H1 (cell line): ENCODE results near the gene RELT. TPM values are rescaled to one million over a fixed set of nuclear protein-coding genes. Genes with fewer than 3 reads are reported as not detected.

Experiments
- CTCF ChIA-PET: fragments of 300-600 bp; sonication (Branson Sonifier 250); formaldehyde crosslinking; loops from one replicate; lab custom pipeline; 2021; ENCODE audit not compliant: partially characterized antibody; lab: Charles Lee
- POLR2A ChIA-PET: fragments of 300-600 bp; sonication (Branson Sonifier 250); formaldehyde crosslinking; loops from one replicate; lab custom pipeline; 2021; ENCODE audit warnings: inconsistent platforms; ENCODE audit not compliant: partially characterized antibody; lab: Charles Lee
- DNase-seq, 2 experiments: peaks; one replicate each; pipeline versions ENCODE4 v3.0.0 to v3.0.0-alpha.2; 2010 to 2022; ENCODE audit warnings: low spot score in 2 of 2, low read depth in 1 of 2, mixed read lengths in 1 of 2
- FAIRE-seq: peaks from 2 replicates; lab custom pipeline; 2011; peaks lifted over from hg19 to GRCh38; lab: Jason Lieb, UNC
- H2AFZ ChIP-seq: 2 replicates; pipeline ENCODE4 v1.8.1; 2012; ENCODE audit warnings: low read length, inconsistent platforms
- H2AK5ac ChIP-seq: 2 replicates; pipeline ENCODE4 v1.6.1; 2013; ENCODE audit warnings: low read depth, low read length
- H2BK120ac ChIP-seq: replicated peaks from 2 replicates; pipeline ENCODE3; 2013; ENCODE audit warnings: low read depth, low read length, inconsistent platforms
- H2BK12ac ChIP-seq: 2 replicates; pipeline ENCODE4 v1.6.1; 2013; ENCODE audit warnings: low read depth, low read length
- H2BK15ac ChIP-seq: 2 replicates; pipeline ENCODE4 v1.6.1; 2013; ENCODE audit warnings: low read length
- H2BK20ac ChIP-seq: 2 replicates; pipeline ENCODE4 v1.6.1; 2013; ENCODE audit warnings: low read length
- H2BK5ac ChIP-seq: 2 replicates; pipeline ENCODE4 v1.6.1; 2013; ENCODE audit warnings: low read depth, low read length
- H3K14ac ChIP-seq: 2 replicates; pipeline ENCODE4 v1.6.1; 2013; ENCODE audit warnings: inconsistent platforms; ENCODE audit not compliant: insufficient read length
- H3K18ac ChIP-seq: 2 replicates; pipeline ENCODE4 v1.6.1; 2013; ENCODE audit warnings: low read length; ENCODE audit errors: extremely low read depth
- H3K23ac ChIP-seq: 2 replicates; pipeline ENCODE4 v1.6.1; 2013; ENCODE audit warnings: inconsistent platforms; ENCODE audit not compliant: insufficient read length
- H3K23me2 ChIP-seq: 2 replicates; pipeline ENCODE4 v1.6.1; 2013; ENCODE audit warnings: low read depth, low read length
- H3K27ac ChIP-seq: 2 replicates; pipeline ENCODE4 v1.6.1; 2011; ENCODE audit warnings: low read depth, low read length, inconsistent platforms
- H3K27me3 ChIP-seq, 4 experiments: replicated peaks in 1 of 4; 1 replicate in 1 of 4; 2 replicates in 3 of 4; pipeline versions ENCODE4 v1.6.1 to v1.8.1; 2011 to 2013; ENCODE audit warnings: low read length in 3 of 4, mild to moderate bottlenecking in 3 of 4, inconsistent platforms in 2 of 4, mixed read lengths in 2 of 4, moderate library complexity in 1 of 4; ENCODE audit not compliant: control insufficient read depth in 3 of 4, insufficient read depth in 3 of 4; ENCODE audit errors: extremely low read depth in 1 of 4
- H3K36me3 ChIP-seq, 4 experiments: 2 replicates each; pipeline versions ENCODE4 v1.6.1 to v1.8.1; 2011 to 2013; ENCODE audit warnings: mild to moderate bottlenecking in 4 of 4, low read length in 3 of 4, moderate library complexity in 2 of 4, control low read depth in 1 of 4, inconsistent platforms in 1 of 4; ENCODE audit not compliant: insufficient read depth in 4 of 4, control insufficient read depth in 2 of 4
- H3K4ac ChIP-seq: replicated peaks from 2 replicates; pipeline ENCODE3; 2013; ENCODE audit warnings: low read length, low read depth, mixed read lengths, inconsistent platforms; ENCODE audit not compliant: insufficient read length
- H3K4me1 ChIP-seq, 4 experiments: replicated peaks in 1 of 4; 1 replicate in 1 of 4; 2 replicates in 3 of 4; pipeline versions ENCODE4 v1.6.1 to v1.8.1; 2011 to 2013; ENCODE audit warnings: low read length in 3 of 4, inconsistent platforms in 2 of 4, mixed read lengths in 1 of 4; ENCODE audit not compliant: insufficient read depth in 4 of 4, control insufficient read depth in 3 of 4
- H3K4me2 ChIP-seq, 2 experiments: 2 replicates each; pipeline versions ENCODE4 v1.6.1 to v1.8.1; 2011 to 2013; ENCODE audit warnings: low read depth in 2 of 2, low read length in 2 of 2, control low read depth in 1 of 2, inconsistent platforms in 1 of 2, mild to moderate bottlenecking in 1 of 2; ENCODE audit not compliant: insufficient read depth in 1 of 2
- H3K4me3 ChIP-seq, 4 experiments: fragments of 200-600, 300-600 bp in 1 of 4; sonication (generic), shearing (Covaris generic), sonication (Bioruptor Twin) in 1 of 4; 2 replicates each; pipeline versions ENCODE4 v1.5.1 to v1.8.1; 2011 to 2016; ENCODE audit warnings: low read length in 4 of 4, low read depth in 3 of 4, control low read depth in 2 of 4, inconsistent platforms in 2 of 4, mild to moderate bottlenecking in 2 of 4, mixed read lengths in 1 of 4, moderate library complexity in 1 of 4; ENCODE audit not compliant: insufficient read depth in 2 of 4; ENCODE audit errors: extremely low read depth in 1 of 4
- H3K56ac ChIP-seq: replicated peaks from 2 replicates; pipeline ENCODE3; 2013; ENCODE audit warnings: low read depth, mild to moderate bottlenecking, mixed read lengths, low read length, inconsistent platforms; ENCODE audit not compliant: insufficient read length
- H3K79me1 ChIP-seq: 2 replicates; pipeline ENCODE4 v1.6.1; 2013; ENCODE audit warnings: low read depth, low read length, control low read depth
- H3K79me2 ChIP-seq, 2 experiments: 2 replicates each; pipeline versions ENCODE4 v1.6.1 to v1.8.1; 2012 to 2013; ENCODE audit warnings: low read length in 2 of 2, mild to moderate bottlenecking in 2 of 2, inconsistent platforms in 1 of 2; ENCODE audit not compliant: insufficient read depth in 2 of 2, control insufficient read depth in 1 of 2
- H3K9ac ChIP-seq, 4 experiments: replicated peaks in 1 of 4; 1 replicate in 1 of 4; 2 replicates in 3 of 4; pipeline versions ENCODE4 v1.6.1 to v1.8.1; 2011 to 2013; ENCODE audit warnings: low read depth in 3 of 4, low read length in 3 of 4, control low read depth in 2 of 4, mild to moderate bottlenecking in 2 of 4, moderate library complexity in 2 of 4, inconsistent platforms in 1 of 4; ENCODE audit errors: extremely low read depth in 1 of 4
- H3K9me3 ChIP-seq, 2 experiments: 2 replicates each; pipeline versions ENCODE4 v1.6.1 to v1.8.1; 2012 to 2013; ENCODE audit warnings: mild to moderate bottlenecking in 2 of 2, moderate library complexity in 2 of 2, control low read depth in 1 of 2, inconsistent platforms in 1 of 2, low read depth in 1 of 2, low read length in 1 of 2, mixed read lengths in 1 of 2; ENCODE audit not compliant: insufficient read depth in 2 of 2
- H4K20me1 ChIP-seq, 2 experiments: replicated peaks in 1 of 2; 2 replicates each; pipeline versions ENCODE3 to v1.8.1; 2011 to 2013; ENCODE audit warnings: inconsistent platforms in 2 of 2, low read length in 2 of 2, mild to moderate bottlenecking in 1 of 2; ENCODE audit not compliant: insufficient read depth in 2 of 2, control insufficient read depth in 1 of 2
- H4K5ac ChIP-seq: 2 replicates; pipeline ENCODE4 v1.6.1; 2013; ENCODE audit warnings: low read length, low read depth, mixed read lengths, inconsistent platforms; ENCODE audit not compliant: insufficient read length
- H4K8ac ChIP-seq: 2 replicates; pipeline ENCODE4 v1.8.0; 2013; ENCODE audit warnings: mild to moderate bottlenecking, moderate library complexity, low read length, inconsistent platforms; ENCODE audit not compliant: insufficient read depth; ENCODE audit errors: extremely low read depth
- H4K91ac ChIP-seq: replicated peaks from 2 replicates; pipeline ENCODE3; 2013; ENCODE audit warnings: low read length, mixed read lengths, inconsistent platforms; ENCODE audit not compliant: insufficient read length
- HDAC2 ChIP-seq, 2 experiments: fragments of 300-600 bp in 1 of 2; sonication (generic) in 1 of 2; IDR thresholded peaks; 2 replicates each; pipeline ENCODE4 v1.6.1; 2011 to 2012; ENCODE audit warnings: low read depth in 2 of 2, low read length in 2 of 2, mild to moderate bottlenecking in 2 of 2, moderate library complexity in 2 of 2, borderline replicate concordance in 1 of 2, inconsistent platforms in 1 of 2
- KDM5A ChIP-seq: fragments of 200-600 bp; IDR thresholded peaks from 2 replicates; pipeline ENCODE4 v1.7.1; 2012; ENCODE audit warnings: mild to moderate bottlenecking, low read length, inconsistent platforms, mixed read lengths
- POLR2AphosphoS5 ChIP-seq: IDR thresholded peaks from 2 replicates; pipeline ENCODE4 v1.6.1; 2011; ENCODE audit warnings: low read depth, low read length
- WGBS, 2 experiments: shearing (Covaris generic) in 1 of 2; methylation state at CpG; one replicate each; pipeline versions ENCODE4 v1.1.6 to v1.1.7; 2013 to 2015; ENCODE audit warnings: low lambda C conversion rate in 2 of 2, mixed read lengths in 2 of 2, inconsistent platforms in 1 of 2, low coverage in 1 of 2, missing lambda C conversion rate in 1 of 2; ENCODE audit not compliant: insufficient replicate concordance in 2 of 2, insufficient coverage in 1 of 2, insufficient read length in 1 of 2; ENCODE audit errors: extremely low coverage in 1 of 2, missing lambda C conversion rate in 1 of 2; 5-methylcytosine and 5-hydroxymethylcytosine counted together
- polyA plus RNA-seq, 7 experiments: library from polyadenylated mRNA; depleted of rRNA in 3 of 7; stranded (reverse) in 5 of 7; unstranded in 2 of 7; fragments of >200 nt in 5 of 7; fragments of 200-250 nt in 2 of 7; gene quantifications; 1 replicate in 5 of 7; 2 replicates in 1 of 7; 4 replicates in 1 of 7; pipeline versions ENCODE4 v1.2.1 to v1.2.3, GENCODE V29; 2011 to 2013; ENCODE audit warnings: missing spikeins in 2 of 7, mixed read lengths in 2 of 7
- total RNA-seq: library from RNA; stranded (reverse); fragmentation: NEBNext Ultra II Directional; extraction: Animal tissue kit (Norgen Biotek cat#: 25700); gene quantifications from 2 replicates; pipeline ENCODE4 v1.2.1, GENCODE V29; 2021

Gene RELT
- total and polyA plus RNA-seq, 2 of the 8 experiments (the other 6 are each of a cell fraction or from before 2014, with no cell fraction given): 3.4 to 5.7 TPM

DNA sequence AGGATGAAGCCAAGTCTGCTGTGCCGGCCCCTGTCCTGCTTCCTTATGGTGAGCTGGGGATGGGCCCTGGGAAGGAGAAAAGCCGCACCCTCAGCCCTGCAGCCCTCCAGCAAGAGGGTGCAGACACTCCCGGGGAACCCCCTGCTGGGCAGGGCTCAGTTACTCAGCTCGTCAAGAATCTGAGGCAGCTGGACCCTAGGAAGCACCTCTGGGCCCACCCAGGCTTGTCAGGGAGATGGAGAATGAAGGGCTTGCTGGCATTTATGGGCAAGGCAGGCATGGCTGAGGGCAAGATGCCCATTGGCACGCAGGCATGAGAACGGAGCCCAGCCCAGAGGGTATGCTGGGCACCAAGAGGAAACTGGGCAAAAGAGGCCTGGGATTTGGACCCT is 12.9 kb downstream of the RELT start:
- Histone ChIP-seq H3K4me3 (no peak overlapping the region), H2BK12ac (no peak overlapping the region), H3K18ac (no peak overlapping the region), H3K56ac (no peak overlapping the region), H3K79me1 (0 out of 2 replicates have a peak, but pooled peaks cover 3% of the 10 kb centered on the region), H2AK5ac (no peak overlapping the region), H2BK20ac (no peak overlapping the region), H3K23ac (no peak overlapping the region), H4K20me1 (peaks cover 3 to 11% of the 10 kb centered on the region in 2 experiments), H3K4me1 (peaks cover 0 to 6% (median 0%) of the 10 kb centered on the region in 4 experiments; a peak in 1 of 7 replicates), H4K5ac (no peak overlapping the region), H4K91ac (no peak overlapping the region), H3K14ac (no peak overlapping the region), H2BK15ac (no peak overlapping the region), H3K23me2 (no peaks in the 10 kb centered on the region), H3K4me2 (no peak overlapping the region), H2BK120ac (no peak overlapping the region), H2BK5ac (no peak overlapping the region), H3K79me2 (peaks cover 0 to 3% of the 10 kb centered on the region in 2 experiments; a peak in 1 of 4 replicates), H3K27ac (no peak overlapping the region), H3K4ac (no peak overlapping the region), H2AFZ (no peak overlapping the region), H3K9ac (no peak overlapping the region), H3K9me3 (no peaks in the 10 kb centered on the region), H3K36me3 (no peaks in the 10 kb centered on the region), H3K27me3 (no peaks in the 10 kb centered on the region), H4K8ac (no peak overlapping the region)
- DNase-seq (no peak), FAIRE-seq (no peak)
- POLR2A ChIA-PET: interaction anchor here (1.5 to 1.8 kb wide), 2 partner anchors 10 to 17 kb away, joined by 4 to 5 read pairs; no protein-coding TSS in a partner anchor
- WGBS, 2 experiments: 84% methylated on average over 5 of the region's 6 CpGs; no CpG with 5 or more reads in 1 of the 2 experiments
- CTCF ChIA-PET: interaction anchor here (0.6 to 59.1 kb wide), 15 partner anchors 8 to 273 kb away, joined by 3 to 1456 read pairs (median 4); partner anchors contain the start of gene RELT
- TF ChIP-seq POLR2AphosphoS5 (no peak), KDM5A (no peak), HDAC2 (IDR thresholded peaks at IDR 0.05; ENCODE audit: borderline replicate concordance in 1 of 2, low read depth in 2 of 2, low read length in 2 of 2) (no peak)
